Mucosa of stomach (tissue), 1 donor: ENCODE measurements around the gene TST.
"Not testable (repeated sequence)": the region's sequence is repeated elsewhere in the genome, so short reads cannot be mapped to it uniquely, and the experiment has no call there.

Experiments used
- H3K27me3 ChIP-seq: one replicate; pipeline ENCODE4 v1.7.0; 2013; ENCODE audit warnings: mild to moderate bottlenecking, low read length; ENCODE audit not compliant: control insufficient read depth, insufficient read depth
- H3K36me3 ChIP-seq: one replicate; pipeline ENCODE4 v1.7.0; 2013; ENCODE audit warnings: low read length; ENCODE audit not compliant: control insufficient read depth, insufficient read depth
- H3K4me1 ChIP-seq: one replicate; pipeline ENCODE4 v1.7.0; 2013; ENCODE audit warnings: mild to moderate bottlenecking, low read length; ENCODE audit not compliant: control insufficient read depth, insufficient read depth
- H3K4me3 ChIP-seq: one replicate; pipeline ENCODE4 v1.7.0; 2013; ENCODE audit warnings: low read length
- H3K9ac ChIP-seq: one replicate; pipeline ENCODE4 v1.7.0; 2013; ENCODE audit warnings: mild to moderate bottlenecking, low read length, moderate library complexity
- H3K9me3 ChIP-seq: one replicate; pipeline ENCODE4 v1.7.0; 2013; ENCODE audit warnings: mild to moderate bottlenecking, low read length, moderate library complexity; ENCODE audit not compliant: control insufficient read depth
- donor health status: Pancreatic carcinoma.

The TST gene

GRCh38 chr22:37001826-37002225 lies 17.4 kb downstream of the TST start:
- H3K4me3 ChIP-seq, result no peak overlapping the region
- H3K9me3 ChIP-seq, result no peaks in the 10 kb centered on the region
- H3K9ac ChIP-seq, result no peak overlapping the region
- peaks cover 9% of the 10 kb centered on the region for H3K27me3 ChIP-seq
- H3K4me1 ChIP-seq, result peaks cover 7% of the 10 kb centered on the region
- H3K36me3 ChIP-seq, result no peaks in the 10 kb centered on the region

GRCh38 chr22:37000676-37001534 lies 18.3 kb downstream of the TST start:
- H3K36me3 ChIP-seq, result no peaks in the 10 kb centered on the region
- H3K27me3 ChIP-seq, result peaks cover 9% of the 10 kb centered on the region
- peaks cover 7% of the 10 kb centered on the region for H3K4me1 ChIP-seq
- no peaks in the 10 kb centered on the region for H3K9me3 ChIP-seq
- no peak overlapping the region for H3K9ac ChIP-seq
- no peak overlapping the region for H3K4me3 ChIP-seq

- no peak overlapping the region for H3K9ac ChIP-seq
- H3K27me3 ChIP-seq, result peaks cover 9% of the 10 kb centered on the region
- no peaks in the 10 kb centered on the region for H3K9me3 ChIP-seq
- H3K4me3 ChIP-seq, result no peak overlapping the region
- no peaks in the 10 kb centered on the region for H3K36me3 ChIP-seq
- peaks cover 7% of the 10 kb centered on the region for H3K4me1 ChIP-seq
Measured at GRCh38 chr22:36999463-36999862, 19.8 kb downstream of the TST start.

- H3K4me1 ChIP-seq, result peaks cover 7% of the 10 kb centered on the region
- no peak overlapping the region for H3K9ac ChIP-seq
- no peaks in the 10 kb centered on the region for H3K9me3 ChIP-seq
- H3K27me3 ChIP-seq, result peaks cover 9% of the 10 kb centered on the region
- no peak overlapping the region for H3K4me3 ChIP-seq
- no peaks in the 10 kb centered on the region for H3K36me3 ChIP-seq
Measured at GRCh38 chr22:36998620-36999351, 20.5 kb downstream of the TST start.

GRCh38 chr22:36997746-36998145 lies 21.5 kb downstream of the TST start:
- no peaks in the 10 kb centered on the region for H3K9me3 ChIP-seq
- H3K9ac ChIP-seq, result no peak overlapping the region

GRCh38 chr22:36991206-36991605 lies 28.0 kb downstream of the TST start:
- no peaks in the 10 kb centered on the region for H3K9me3 ChIP-seq
- H3K36me3 ChIP-seq, result no peaks in the 10 kb centered on the region
- no peaks in the 10 kb centered on the region for H3K4me1 ChIP-seq
- H3K4me3 ChIP-seq, result no peak overlapping the region
- peaks cover 17% of the 10 kb centered on the region for H3K27me3 ChIP-seq
- H3K9ac ChIP-seq, result no peak overlapping the region

More at GRCh38 chr22:36997746-36998145, 21.5 kb downstream of the TST start:
- Histone ChIP-seq H3K4me1 (peaks cover 7% of the 10 kb centered on the region), H3K36me3 (no peaks in the 10 kb centered on the region), H3K27me3 (peaks cover 9% of the 10 kb centered on the region), H3K4me3 (no peak overlapping the region)

- Histone ChIP-seq H3K27me3 (peaks cover 17% of the 10 kb centered on the region), H3K36me3 (no peaks in the 10 kb centered on the region), H3K9me3 (no peaks in the 10 kb centered on the region), H3K4me1 (no peaks in the 10 kb centered on the region), H3K9ac (no peak overlapping the region), H3K4me3 (no peak overlapping the region)
Measured at GRCh38 chr22:36990457-36990856, 28.8 kb downstream of the TST start.

- not testable (repeated sequence) for H3K9me3 ChIP-seq, H3K9ac ChIP-seq, H3K4me1 ChIP-seq, H3K4me3 ChIP-seq, H3K36me3 ChIP-seq
- H3K27me3 ChIP-seq, result peaks cover 17% of the 10 kb centered on the region
Measured at GRCh38 chr22:36989012-36989411, 30.2 kb downstream of the TST start.

- Histone ChIP-seq H3K9me3 (no peaks in the 10 kb centered on the region), H3K27me3 (peaks cover 17% of the 10 kb centered on the region), H3K9ac (no peak overlapping the region), H3K4me3 (no peak overlapping the region), H3K4me1 (no peaks in the 10 kb centered on the region), H3K36me3 (no peaks in the 10 kb centered on the region)
Measured at GRCh38 chr22:36988075-36988832, 31.0 kb downstream of the TST start.

GRCh38 chr22:36986242-36986821 lies 32.9 kb downstream of the TST start:
- H3K9ac ChIP-seq, result no peak overlapping the region
- H3K4me1 ChIP-seq, result no peaks in the 10 kb centered on the region
- peaks cover 24% of the 10 kb centered on the region for H3K27me3 ChIP-seq
- no peaks in the 10 kb centered on the region for H3K36me3 ChIP-seq
- H3K4me3 ChIP-seq, result no peak overlapping the region
- no peaks in the 10 kb centered on the region for H3K9me3 ChIP-seq

GRCh38 chr22:36985211-36985889 lies 33.9 kb downstream of the TST start:
- Histone ChIP-seq H3K27me3 (peaks cover 18% of the 10 kb centered on the region), H3K9me3 (no peaks in the 10 kb centered on the region), H3K9ac (no peak overlapping the region), H3K36me3 (no peaks in the 10 kb centered on the region), H3K4me3 (no peak overlapping the region), H3K4me1 (no peaks in the 10 kb centered on the region)
